Activated naive CD4-positive, alpha-beta T cell treated with anti-CD3 and anti-CD28 coated beads, Interleukin-2, amount 50 U/mL, for 24 hours (primary cell): Measurements from ENCODE around the gene SLC24A3.

Source experiments
- H3K27ac Mint-ChIP-seq: one replicate; pipeline ENCODE4 v1.8.0; 2021; ENCODE audit warnings: mild to moderate bottlenecking, mixed read lengths
- H3K27me3 Mint-ChIP-seq: one replicate; pipeline ENCODE4 v1.8.0; 2021; ENCODE audit warnings: mixed read lengths
- H3K36me3 Mint-ChIP-seq: one replicate; pipeline ENCODE4 v1.8.0; 2021; ENCODE audit warnings: mixed read lengths
- H3K4me1 Mint-ChIP-seq: one replicate; pipeline ENCODE4 v1.8.0; 2021; ENCODE audit warnings: mixed read lengths
- H3K4me3 Mint-ChIP-seq: one replicate; pipeline ENCODE4 v1.8.0; 2021; ENCODE audit warnings: mild to moderate bottlenecking, mixed read lengths
- H3K9me3 Mint-ChIP-seq: one replicate; pipeline ENCODE4 v1.8.0; 2021; ENCODE audit warnings: mixed read lengths

The SLC24A3 gene

GRCh38 chr20:19562426-19562825 is 350.0 kb downstream of the SLC24A3 start:
- H3K9me3 Mint-ChIP-seq, result no peaks in the 10 kb centered on the region
- no peak overlapping the region for H3K27ac Mint-ChIP-seq
- no peaks in the 10 kb centered on the region for H3K4me1 Mint-ChIP-seq
- H3K36me3 Mint-ChIP-seq, result no peaks in the 10 kb centered on the region
- H3K4me3 Mint-ChIP-seq, result no peak overlapping the region
- peaks cover 4% of the 10 kb centered on the region for H3K27me3 Mint-ChIP-seq

DNA sequence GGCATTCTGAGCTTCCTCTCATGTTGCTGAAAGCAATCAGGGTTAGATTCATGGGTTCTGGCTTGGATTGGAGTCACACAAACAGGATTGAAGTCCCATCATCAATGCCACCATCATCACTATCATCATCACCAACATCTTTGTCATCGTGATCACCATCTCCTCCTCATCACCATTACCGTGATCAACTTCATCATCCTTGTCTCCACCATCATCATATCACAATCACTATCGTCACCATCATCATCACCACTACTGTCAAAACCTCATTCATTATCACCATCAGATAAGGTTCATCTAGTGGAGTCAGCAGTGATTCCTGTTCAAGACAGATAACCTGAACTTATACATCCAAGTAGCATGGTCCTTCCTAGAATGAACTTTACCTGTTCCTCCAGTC is 351.8 kb downstream of the SLC24A3 start:
- Mint-ChIP-seq H3K4me3 (no peak overlapping the region), H3K27ac (no peak overlapping the region), H3K9me3 (no peaks in the 10 kb centered on the region), H3K27me3 (peaks cover 4% of the 10 kb centered on the region), H3K36me3 (no peaks in the 10 kb centered on the region), H3K4me1 (no peaks in the 10 kb centered on the region)

- peaks cover 2% of the 10 kb centered on the region for H3K27me3 Mint-ChIP-seq
- H3K27ac Mint-ChIP-seq, result no peak overlapping the region
- H3K9me3 Mint-ChIP-seq, result peaks cover 3% of the 10 kb centered on the region
- H3K4me3 Mint-ChIP-seq, result no peak overlapping the region
- no peaks in the 10 kb centered on the region for H3K36me3 Mint-ChIP-seq
- no peaks in the 10 kb centered on the region for H3K4me1 Mint-ChIP-seq
Observed at GRCh38 chr20:19565736-19566135, 353.3 kb downstream of the SLC24A3 start.

DNA sequence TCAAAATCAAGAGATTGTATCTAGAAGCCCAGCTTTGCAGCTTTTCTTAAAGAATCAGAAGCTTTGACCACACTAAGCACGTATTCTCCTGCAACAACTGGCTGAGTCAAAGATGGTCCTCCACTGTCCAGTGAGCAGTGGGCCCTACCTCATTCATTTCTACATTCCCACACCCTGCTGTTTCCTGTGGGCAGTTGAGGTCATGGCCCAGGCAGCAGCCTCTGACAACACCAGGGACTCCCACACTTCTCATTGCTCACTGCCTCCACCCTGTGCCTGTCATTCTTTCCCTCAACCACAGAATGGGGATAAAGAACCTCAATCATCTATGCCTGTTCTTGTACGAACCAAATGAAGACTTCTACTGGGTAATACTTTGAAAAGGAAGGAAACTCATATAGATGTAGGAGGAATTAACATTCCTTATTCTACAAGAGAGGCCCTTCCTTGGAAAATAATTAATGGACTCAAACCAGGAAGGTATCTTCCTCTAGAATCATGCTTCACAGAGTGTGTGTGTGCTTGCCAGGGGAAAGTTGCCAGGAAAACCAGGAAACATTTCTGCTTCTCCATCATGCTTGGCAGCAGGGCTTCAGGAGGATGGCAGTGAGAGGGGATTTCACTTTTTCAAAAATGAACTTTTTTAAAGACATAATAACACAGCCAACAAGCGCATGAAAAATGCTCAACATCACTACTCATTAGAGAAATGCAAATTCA is 353.9 kb downstream of the SLC24A3 start:
- Mint-ChIP-seq H3K27ac (no peak overlapping the region), H3K36me3 (no peaks in the 10 kb centered on the region), H3K9me3 (peaks cover 4% of the 10 kb centered on the region), H3K4me3 (no peak overlapping the region), H3K4me1 (no peaks in the 10 kb centered on the region), H3K27me3 (peaks cover 2% of the 10 kb centered on the region)

DNA sequence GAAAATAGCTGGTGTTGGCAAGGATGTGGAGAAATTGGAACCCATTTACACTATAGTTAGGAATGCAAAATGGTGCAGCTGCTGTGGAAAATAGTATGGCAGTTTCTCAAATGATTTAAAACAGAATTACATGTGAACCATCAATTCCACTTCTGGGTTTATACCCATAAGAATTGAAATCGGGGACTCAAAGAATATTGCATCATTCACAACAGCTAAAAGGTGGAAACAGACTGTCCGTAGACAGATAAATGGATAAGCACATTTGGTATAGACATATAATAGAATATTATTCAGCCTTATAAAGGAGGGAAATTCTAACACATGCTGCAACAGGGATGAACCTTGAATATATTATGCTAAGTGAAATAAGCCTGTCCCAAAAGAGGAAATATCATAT is 355.7 kb downstream of the SLC24A3 start:
- no peaks in the 10 kb centered on the region for H3K27me3 Mint-ChIP-seq
- H3K36me3 Mint-ChIP-seq, result no peaks in the 10 kb centered on the region
- H3K4me1 Mint-ChIP-seq, result no peaks in the 10 kb centered on the region
- peaks cover 4% of the 10 kb centered on the region for H3K9me3 Mint-ChIP-seq
- H3K27ac Mint-ChIP-seq, result no peak overlapping the region
- no peak overlapping the region for H3K4me3 Mint-ChIP-seq

DNA sequence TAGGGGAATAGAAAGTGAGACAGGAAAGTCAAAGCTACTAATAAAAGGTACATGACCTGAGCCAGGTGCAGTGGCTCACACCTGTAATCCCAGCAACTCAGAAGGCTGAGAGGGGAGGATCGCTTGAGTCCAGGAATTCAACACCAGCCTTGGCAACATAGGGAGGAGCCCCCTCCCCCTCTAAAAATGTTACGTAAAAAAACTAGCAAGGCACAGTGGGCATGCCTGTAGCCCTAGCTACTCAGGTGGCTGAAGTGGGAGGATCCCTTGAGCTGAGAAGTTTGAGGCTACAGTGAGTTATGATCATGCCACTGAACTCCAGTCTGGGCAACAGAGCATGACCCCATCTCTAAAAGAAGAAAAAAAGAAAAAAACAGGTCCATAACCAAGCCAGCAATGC is 359.6 kb downstream of the SLC24A3 start:
- no peaks in the 10 kb centered on the region for H3K36me3 Mint-ChIP-seq
- H3K4me3 Mint-ChIP-seq, result no peak overlapping the region
- H3K4me1 Mint-ChIP-seq, result no peaks in the 10 kb centered on the region

GRCh38 chr20:19577692-19578091 is 365.2 kb downstream of the SLC24A3 start:
- no peaks in the 10 kb centered on the region for H3K4me1 Mint-ChIP-seq
- no peak overlapping the region for H3K27ac Mint-ChIP-seq
- no peak overlapping the region for H3K4me3 Mint-ChIP-seq
- no peaks in the 10 kb centered on the region for H3K9me3 Mint-ChIP-seq
- peaks cover 1% of the 10 kb centered on the region for H3K27me3 Mint-ChIP-seq
- no peaks in the 10 kb centered on the region for H3K36me3 Mint-ChIP-seq

More for the DNA sequence above, 359.6 kb downstream of the SLC24A3 start:
- Mint-ChIP-seq H3K27me3 (no peaks in the 10 kb centered on the region), H3K9me3 (peaks cover 4% of the 10 kb centered on the region), H3K27ac (no peak overlapping the region)

DNA sequence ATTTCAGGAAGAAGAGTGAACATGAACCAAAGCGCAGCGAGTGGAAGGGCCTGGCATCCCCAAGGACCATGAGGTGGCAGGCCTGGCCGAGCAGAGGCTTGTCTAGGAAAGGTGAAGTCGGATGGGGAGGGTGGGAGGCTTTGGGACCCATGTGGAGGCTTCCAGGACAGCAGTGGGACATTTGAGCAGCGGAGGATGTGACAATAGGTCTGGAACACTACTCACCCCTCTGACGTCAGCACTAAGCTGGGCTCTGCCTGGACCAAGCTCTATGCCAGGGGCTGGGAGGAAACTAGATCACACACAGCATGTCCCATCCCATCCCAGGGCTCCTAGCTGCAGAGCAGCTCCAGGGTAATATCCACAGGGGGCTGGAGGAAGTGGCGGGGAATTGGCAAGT is 370.3 kb downstream of the SLC24A3 start:
- no peak overlapping the region for H3K4me3 Mint-ChIP-seq
- H3K4me1 Mint-ChIP-seq, result no peaks in the 10 kb centered on the region
- H3K27me3 Mint-ChIP-seq, result peaks cover 1% of the 10 kb centered on the region
- no peak overlapping the region for H3K27ac Mint-ChIP-seq
- no peaks in the 10 kb centered on the region for H3K36me3 Mint-ChIP-seq
- no peaks in the 10 kb centered on the region for H3K9me3 Mint-ChIP-seq

DNA sequence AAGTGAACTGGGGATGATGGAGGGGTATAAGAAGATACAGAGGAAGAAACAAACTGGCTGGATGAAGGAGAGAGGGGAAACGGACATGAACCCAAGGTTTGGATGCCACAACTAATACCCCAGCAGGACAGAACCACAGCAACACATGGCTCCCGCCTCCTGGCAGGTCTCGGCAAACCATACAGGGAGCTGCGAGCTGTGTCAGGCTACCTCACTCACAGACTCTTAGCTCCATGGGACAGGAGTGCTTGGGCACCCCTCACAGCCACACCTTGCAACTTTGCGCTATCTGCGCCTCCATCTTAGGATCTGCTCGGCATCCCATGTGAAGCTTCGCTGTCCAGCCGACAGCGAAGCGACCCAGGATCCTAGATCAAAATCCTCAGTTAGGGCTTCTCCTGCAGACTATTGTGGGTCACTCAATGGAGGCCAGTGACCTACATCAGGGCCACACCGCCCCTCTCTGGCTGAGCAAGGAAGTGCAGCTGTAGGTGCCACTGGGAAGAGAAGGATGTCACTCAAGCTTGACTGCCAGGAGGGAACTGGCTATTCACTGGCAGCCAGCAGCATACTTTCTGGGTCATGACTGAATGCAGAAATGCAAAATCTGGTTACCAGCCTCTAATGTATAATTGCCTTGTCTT is 371.2 kb downstream of the SLC24A3 start:
- Mint-ChIP-seq H3K9me3 (no peaks in the 10 kb centered on the region), H3K36me3 (no peaks in the 10 kb centered on the region), H3K4me1 (no peaks in the 10 kb centered on the region), H3K27ac (no peak overlapping the region), H3K27me3 (peaks cover 1% of the 10 kb centered on the region), H3K4me3 (no peak overlapping the region)

DNA sequence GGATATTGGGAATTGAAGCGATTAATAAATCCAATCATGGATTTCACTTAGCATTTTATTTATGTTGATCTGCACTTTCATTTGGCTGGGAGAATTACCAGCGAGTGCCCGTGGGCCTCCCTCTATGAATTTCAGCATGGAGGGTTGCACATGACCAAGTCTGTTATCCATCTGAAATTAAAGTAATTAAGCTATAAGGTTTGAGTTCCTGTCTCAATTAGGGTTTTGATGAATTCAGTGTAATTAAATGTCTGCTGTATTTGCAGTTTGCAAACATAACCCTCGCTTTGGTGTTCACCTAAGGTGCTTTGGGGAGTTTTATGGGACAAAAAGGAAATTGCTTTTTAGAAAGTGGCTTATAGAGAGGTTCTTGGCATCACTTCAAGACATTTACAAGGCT is 375.8 kb downstream of the SLC24A3 start:
- H3K27ac Mint-ChIP-seq, result no peak overlapping the region
- no peak overlapping the region for H3K4me3 Mint-ChIP-seq
- no peaks in the 10 kb centered on the region for H3K9me3 Mint-ChIP-seq
- H3K4me1 Mint-ChIP-seq, result no peaks in the 10 kb centered on the region
- H3K36me3 Mint-ChIP-seq, result no peaks in the 10 kb centered on the region
- H3K27me3 Mint-ChIP-seq, result no peaks in the 10 kb centered on the region

DNA sequence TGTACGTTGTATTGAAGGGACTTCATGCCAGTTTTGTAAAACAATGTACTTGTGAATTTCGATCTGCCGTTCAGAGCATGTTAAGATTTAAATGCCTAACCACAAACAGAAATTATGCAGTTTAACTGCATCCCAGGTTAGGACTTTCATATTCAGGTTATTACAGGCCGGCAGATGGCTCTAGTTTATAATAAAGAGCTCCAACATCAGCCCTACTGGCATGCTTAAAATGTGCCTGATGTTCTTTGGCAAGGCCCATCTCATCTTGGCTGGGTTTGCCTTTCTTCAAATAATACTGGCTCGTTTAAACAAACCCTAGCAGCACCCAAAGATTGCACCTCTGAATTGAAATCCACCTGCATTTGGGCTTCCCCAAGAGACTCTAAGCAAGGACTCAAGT is 376.3 kb downstream of the SLC24A3 start:
- Mint-ChIP-seq H3K36me3 (no peaks in the 10 kb centered on the region), H3K27ac (no peak overlapping the region), H3K27me3 (no peaks in the 10 kb centered on the region), H3K9me3 (no peaks in the 10 kb centered on the region), H3K4me1 (no peaks in the 10 kb centered on the region), H3K4me3 (no peak overlapping the region)

- Mint-ChIP-seq H3K4me3 (no peak overlapping the region), H3K27me3 (no peaks in the 10 kb centered on the region), H3K9me3 (no peaks in the 10 kb centered on the region), H3K4me1 (no peaks in the 10 kb centered on the region), H3K27ac (no peak overlapping the region), H3K36me3 (no peaks in the 10 kb centered on the region)
Observed at GRCh38 chr20:19589787-19590362, 377.4 kb downstream of the SLC24A3 start.

GRCh38 chr20:19590382-19590781 is 377.9 kb downstream of the SLC24A3 start:
- H3K9me3 Mint-ChIP-seq, result no peaks in the 10 kb centered on the region
- H3K4me3 Mint-ChIP-seq, result no peak overlapping the region
- H3K27me3 Mint-ChIP-seq, result no peaks in the 10 kb centered on the region
- H3K27ac Mint-ChIP-seq, result no peak overlapping the region
- no peaks in the 10 kb centered on the region for H3K36me3 Mint-ChIP-seq
- no peaks in the 10 kb centered on the region for H3K4me1 Mint-ChIP-seq

- no peak overlapping the region for H3K27ac Mint-ChIP-seq
- no peaks in the 10 kb centered on the region for H3K9me3 Mint-ChIP-seq
- no peaks in the 10 kb centered on the region for H3K4me1 Mint-ChIP-seq
- no peaks in the 10 kb centered on the region for H3K36me3 Mint-ChIP-seq
- H3K4me3 Mint-ChIP-seq, result no peak overlapping the region
- no peaks in the 10 kb centered on the region for H3K27me3 Mint-ChIP-seq
Observed at GRCh38 chr20:19593762-19594161, 381.3 kb downstream of the SLC24A3 start.

DNA sequence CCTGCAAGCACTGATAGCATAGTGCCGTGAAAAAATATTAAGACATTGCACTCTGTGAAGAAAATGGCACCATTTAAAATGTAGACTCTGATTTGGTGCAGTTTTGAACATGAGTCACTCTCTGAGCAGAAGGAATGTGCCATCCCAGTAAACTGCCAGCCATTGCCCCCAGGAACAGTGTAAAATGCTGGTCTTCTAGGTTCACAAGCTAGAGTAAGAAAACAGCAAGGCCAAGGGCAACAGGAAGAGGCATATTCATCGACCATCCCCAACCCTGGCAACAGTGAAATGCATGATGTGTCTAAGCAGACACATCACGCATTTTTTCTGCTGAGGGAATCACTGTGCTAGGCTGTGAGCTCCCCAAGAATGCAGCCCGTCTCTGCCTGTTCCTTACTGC is 382.5 kb downstream of the SLC24A3 start:
- no peaks in the 10 kb centered on the region for H3K9me3 Mint-ChIP-seq
- no peaks in the 10 kb centered on the region for H3K4me1 Mint-ChIP-seq
- no peak overlapping the region for H3K4me3 Mint-ChIP-seq
- no peak overlapping the region for H3K27ac Mint-ChIP-seq
- H3K27me3 Mint-ChIP-seq, result no peaks in the 10 kb centered on the region
- H3K36me3 Mint-ChIP-seq, result no peaks in the 10 kb centered on the region

GRCh38 chr20:19598117-19598850 is 385.8 kb downstream of the SLC24A3 start:
- Mint-ChIP-seq H3K4me3 (no peak overlapping the region), H3K27ac (no peak overlapping the region)

More at GRCh38 chr20:19598117-19598850, 385.8 kb downstream of the SLC24A3 start:
- Mint-ChIP-seq H3K4me1 (no peaks in the 10 kb centered on the region), H3K36me3 (no peaks in the 10 kb centered on the region), H3K9me3 (no peaks in the 10 kb centered on the region), H3K27me3 (peaks cover 3% of the 10 kb centered on the region)
